HepG2 (cell line): ENCODE measurements around the gene ARHGAP26. TPM values are rescaled to one million over a fixed set of nuclear protein-coding genes. Genes with fewer than 3 reads are reported as not detected.
A peak's percentile ranks its signal among the peaks of the same experiment; 100 is the strongest.

Experiments
- ADNP ChIP-seq: sonication (generic); formaldehyde crosslinking; IDR thresholded peaks from 2 replicates; pipeline ENCODE4 v1.4.0; 2020; ENCODE audit warnings: missing genetic modification reagents
- FOSL2 ChIP-seq: sonication (generic); formaldehyde crosslinking; IDR thresholded peaks from 2 replicates; pipeline ENCODE4 v1.4.0; 2020; ENCODE audit warnings: missing genetic modification reagents
- HIVEP1 ChIP-seq: sonication (generic); formaldehyde crosslinking; IDR thresholded peaks from 2 replicates; pipeline ENCODE4 v1.4.0; 2020; ENCODE audit warnings: mild to moderate bottlenecking, missing genetic modification reagents
- HOXD1 ChIP-seq: sonication (generic); formaldehyde crosslinking; IDR thresholded peaks from 2 replicates; pipeline ENCODE4 v1.5.0; 2020; ENCODE audit warnings: missing genetic modification reagents
- IRF9 ChIP-seq: sonication (generic); formaldehyde crosslinking; IDR thresholded peaks from 2 replicates; pipeline ENCODE4 v1.8.0; 2022; ENCODE audit warnings: missing genetic modification reagents, mild to moderate bottlenecking, borderline replicate concordance
- POLR2AphosphoS2 ChIP-seq: IDR thresholded peaks from 2 replicates; pipeline ENCODE4 v1.6.1; 2011; ENCODE audit warnings: low read depth, low read length, improper control_type of control experiment
- RBM22 ChIP-seq: fragments of 200-400 bp; formaldehyde crosslinking; optimal IDR thresholded peaks from 2 replicates; pipeline ENCODE3; 2017; ENCODE audit warnings: mild to moderate bottlenecking, low read length, moderate library complexity
- RCOR2 ChIP-seq: IDR thresholded peaks from 2 replicates; pipeline ENCODE4 v1.6.1; 2016; ENCODE audit warnings: missing biosample characterization, missing genetic modification reagents
- SOX6 ChIP-seq, 2 experiments: fragments of 450-650 bp in 1 of 2; sonication (generic) in 1 of 2; formaldehyde crosslinking in 1 of 2; IDR thresholded peaks; 2 replicates each; pipeline versions ENCODE4 v1.4.0 to v1.6.1; 2017 to 2020; ENCODE audit warnings: antibody characterized with exemption in 1 of 2, mild to moderate bottlenecking in 1 of 2, missing genetic modification reagents in 1 of 2
- TARDBP ChIP-seq: sonication (generic); formaldehyde crosslinking; IDR thresholded peaks from 2 replicates; pipeline ENCODE4 v1.8.0; 2022; ENCODE audit warnings: mild to moderate bottlenecking, missing genetic modification reagents
- ZFP36L1 ChIP-seq: sonication (generic); formaldehyde crosslinking; IDR thresholded peaks from 2 replicates; pipeline ENCODE4 v1.8.0; 2022; ENCODE audit warnings: mild to moderate bottlenecking, missing genetic modification reagents, moderate library complexity
- ZNF607 ChIP-seq: sonication (generic); formaldehyde crosslinking; IDR thresholded peaks from 2 replicates; pipeline ENCODE4 v1.5.1; 2020; ENCODE audit warnings: missing genetic modification reagents, mild to moderate bottlenecking, borderline replicate concordance
- ZNF703 ChIP-seq: sonication (generic); formaldehyde crosslinking; IDR thresholded peaks from 2 replicates; pipeline ENCODE4 v1.5.1; 2020; ENCODE audit warnings: missing genetic modification reagents, mild to moderate bottlenecking, moderate library complexity, borderline replicate concordance
- polyA plus RNA-seq, 8 experiments: library from polyadenylated mRNA; depleted of rRNA in 3 of 8; stranded (reverse) in 7 of 8; unstranded in 1 of 8; fragments of >200 nt; fragmentation: Illumina TruSeq in 4 of 8; extraction: Trizol in 4 of 8; gene quantifications; 2 replicates each; pipeline versions ENCODE4 v1.2.1 to v1.2.3, GENCODE V29; 2011 to 2016; ENCODE audit warnings: low read depth in 4 of 8, missing spikeins in 1 of 8, mixed read lengths in 1 of 8; ENCODE audit not compliant: insufficient read depth in 1 of 8
- total RNA-seq, 5 experiments: library from RNA; depleted of rRNA; stranded (reverse); fragments of >200 nt; fragmentation: Illumina TruSeq; extraction: Trizol; gene quantifications; 2 replicates each; pipeline ENCODE4 v1.2.3, GENCODE V29; 2016; ENCODE audit warnings: low read depth in 1 of 5
- TF ChIP-seq, protein P1 (sequence below): sonication (generic); formaldehyde crosslinking; IDR thresholded peaks from 2 replicates; pipeline ENCODE4 v1.4.0; 2020; ENCODE audit warnings: mild to moderate bottlenecking, missing genetic modification reagents
- TF ChIP-seq, protein P2 (sequence below): sonication (generic); formaldehyde crosslinking; IDR thresholded peaks from 2 replicates; pipeline ENCODE4 v1.8.1; 2023; ENCODE audit warnings: mild to moderate bottlenecking, inconsistent platforms, moderate library complexity, missing genetic modification reagents, borderline replicate concordance
- TF ChIP-seq, protein P3 (sequence below): sonication (generic); formaldehyde crosslinking; IDR thresholded peaks from 2 replicates; pipeline ENCODE4 v1.5.1; 2020; ENCODE audit warnings: mild to moderate bottlenecking, missing genetic modification reagents

Gene ARHGAP26
- total and polyA plus RNA-seq, 2 of the 13 experiments (the other 11 are each of a cell fraction or from before 2014, with no cell fraction given): 9.6 to 18.2 TPM

DNA sequence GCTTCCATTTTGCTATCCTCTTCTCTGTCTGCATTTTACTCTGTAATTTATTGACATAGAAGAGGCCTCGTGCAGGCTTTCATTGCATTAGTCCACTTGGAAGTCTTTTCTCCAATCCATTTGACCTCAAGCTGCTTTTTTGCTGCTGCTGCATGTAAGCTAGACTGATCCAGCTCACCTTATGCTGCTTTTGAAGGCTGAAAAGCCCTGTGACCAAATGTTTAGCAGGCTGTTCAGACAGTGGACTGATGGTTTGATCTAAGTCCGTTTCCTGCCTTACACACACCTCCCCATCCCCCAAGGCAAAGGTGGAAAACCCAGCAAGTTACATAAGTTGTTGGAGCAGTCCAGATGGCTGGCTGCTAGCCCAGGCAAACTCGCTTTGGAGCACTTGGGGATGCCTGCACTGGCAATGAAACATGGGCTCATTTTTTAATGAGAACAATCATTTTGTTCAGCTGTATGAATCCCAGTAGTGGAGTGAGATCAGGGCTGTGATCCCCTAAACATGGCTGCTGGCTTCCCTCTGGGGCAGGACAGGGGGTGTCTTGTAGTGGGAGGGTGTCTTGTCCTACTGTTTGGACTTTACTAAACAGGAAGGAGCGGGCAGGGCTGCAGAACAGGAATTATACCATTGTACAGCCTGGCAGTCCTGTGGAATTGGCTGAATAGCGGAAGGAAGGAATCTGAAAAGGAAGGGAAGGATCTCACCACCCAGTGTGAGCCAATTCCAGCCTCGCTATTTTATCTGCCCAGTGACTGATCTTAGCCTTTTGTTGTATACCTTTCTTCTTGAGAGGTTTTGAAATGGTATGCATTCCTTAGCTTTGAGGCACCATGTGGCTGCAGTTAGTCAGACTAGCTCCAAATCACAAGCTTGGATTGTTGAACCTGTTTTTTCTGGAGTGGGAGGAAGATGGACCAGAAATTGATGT, 212.0 kb downstream of the ARHGAP26 start (continued):
- TF ChIP-seq, protein P1, sequence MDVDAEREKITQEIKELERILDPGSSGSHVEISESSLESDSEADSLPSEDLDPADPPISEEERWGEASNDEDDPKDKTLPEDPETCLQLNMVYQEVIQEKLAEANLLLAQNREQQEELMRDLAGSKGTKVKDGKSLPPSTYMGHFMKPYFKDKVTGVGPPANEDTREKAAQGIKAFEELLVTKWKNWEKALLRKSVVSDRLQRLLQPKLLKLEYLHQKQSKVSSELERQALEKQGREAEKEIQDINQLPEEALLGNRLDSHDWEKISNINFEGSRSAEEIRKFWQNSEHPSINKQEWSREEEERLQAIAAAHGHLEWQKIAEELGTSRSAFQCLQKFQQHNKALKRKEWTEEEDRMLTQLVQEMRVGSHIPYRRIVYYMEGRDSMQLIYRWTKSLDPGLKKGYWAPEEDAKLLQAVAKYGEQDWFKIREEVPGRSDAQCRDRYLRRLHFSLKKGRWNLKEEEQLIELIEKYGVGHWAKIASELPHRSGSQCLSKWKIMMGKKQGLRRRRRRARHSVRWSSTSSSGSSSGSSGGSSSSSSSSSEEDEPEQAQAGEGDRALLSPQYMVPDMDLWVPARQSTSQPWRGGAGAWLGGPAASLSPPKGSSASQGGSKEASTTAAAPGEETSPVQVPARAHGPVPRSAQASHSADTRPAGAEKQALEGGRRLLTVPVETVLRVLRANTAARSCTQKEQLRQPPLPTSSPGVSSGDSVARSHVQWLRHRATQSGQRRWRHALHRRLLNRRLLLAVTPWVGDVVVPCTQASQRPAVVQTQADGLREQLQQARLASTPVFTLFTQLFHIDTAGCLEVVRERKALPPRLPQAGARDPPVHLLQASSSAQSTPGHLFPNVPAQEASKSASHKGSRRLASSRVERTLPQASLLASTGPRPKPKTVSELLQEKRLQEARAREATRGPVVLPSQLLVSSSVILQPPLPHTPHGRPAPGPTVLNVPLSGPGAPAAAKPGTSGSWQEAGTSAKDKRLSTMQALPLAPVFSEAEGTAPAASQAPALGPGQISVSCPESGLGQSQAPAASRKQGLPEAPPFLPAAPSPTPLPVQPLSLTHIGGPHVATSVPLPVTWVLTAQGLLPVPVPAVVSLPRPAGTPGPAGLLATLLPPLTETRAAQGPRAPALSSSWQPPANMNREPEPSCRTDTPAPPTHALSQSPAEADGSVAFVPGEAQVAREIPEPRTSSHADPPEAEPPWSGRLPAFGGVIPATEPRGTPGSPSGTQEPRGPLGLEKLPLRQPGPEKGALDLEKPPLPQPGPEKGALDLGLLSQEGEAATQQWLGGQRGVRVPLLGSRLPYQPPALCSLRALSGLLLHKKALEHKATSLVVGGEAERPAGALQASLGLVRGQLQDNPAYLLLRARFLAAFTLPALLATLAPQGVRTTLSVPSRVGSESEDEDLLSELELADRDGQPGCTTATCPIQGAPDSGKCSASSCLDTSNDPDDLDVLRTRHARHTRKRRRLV (CRISPR knock-in tag): no peak
- TF ChIP-seq, protein P2, sequence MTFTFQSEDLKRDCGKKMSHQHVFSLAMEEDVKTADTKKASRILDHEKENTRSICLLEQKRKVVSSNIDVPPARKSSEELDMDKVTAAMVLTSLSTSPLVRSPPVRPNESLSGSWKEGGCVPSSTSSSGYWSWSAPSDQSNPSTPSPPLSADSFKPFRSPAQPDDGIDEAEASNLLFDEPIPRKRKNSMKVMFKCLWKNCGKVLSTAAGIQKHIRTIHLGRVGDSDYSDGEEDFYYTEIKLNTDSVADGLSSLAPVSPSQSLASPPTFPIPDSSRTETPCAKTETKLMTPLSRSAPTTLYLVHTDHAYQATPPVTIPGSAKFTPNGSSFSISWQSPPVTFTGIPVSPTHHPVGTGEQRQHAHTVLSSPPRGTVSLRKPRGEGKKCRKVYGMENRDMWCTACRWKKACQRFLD (CRISPR knock-in tag): no peak
- TF ChIP-seq SOX6 (IDR thresholded peaks at IDR 0.05) (no peak), SOX6 (CRISPR knock-in tag; IDR thresholded peaks at IDR 0.05) (peak; percentile 79), TARDBP (CRISPR knock-in tag) (peak; percentile 90), RCOR2 (CRISPR knock-in tag) (peak; percentile 80), POLR2AphosphoS2 (no peak), ZNF703 (0 out of 2 replicates have a peak, but pooled peaks have one; percentile 15), ZFP36L1 (CRISPR knock-in tag) (no peak), IRF9 (CRISPR knock-in tag) (no peak), HIVEP1 (CRISPR knock-in tag) (no peak; the same call in 1 of the 2 replicates), ADNP (CRISPR knock-in tag) (no peak), RBM22 (peak; percentile 67), FOSL2 (CRISPR knock-in tag) (peak; percentile 69), ZNF607 (CRISPR knock-in tag) (no peak), HOXD1 (CRISPR knock-in tag) (no peak)
- TF ChIP-seq, protein P3, sequence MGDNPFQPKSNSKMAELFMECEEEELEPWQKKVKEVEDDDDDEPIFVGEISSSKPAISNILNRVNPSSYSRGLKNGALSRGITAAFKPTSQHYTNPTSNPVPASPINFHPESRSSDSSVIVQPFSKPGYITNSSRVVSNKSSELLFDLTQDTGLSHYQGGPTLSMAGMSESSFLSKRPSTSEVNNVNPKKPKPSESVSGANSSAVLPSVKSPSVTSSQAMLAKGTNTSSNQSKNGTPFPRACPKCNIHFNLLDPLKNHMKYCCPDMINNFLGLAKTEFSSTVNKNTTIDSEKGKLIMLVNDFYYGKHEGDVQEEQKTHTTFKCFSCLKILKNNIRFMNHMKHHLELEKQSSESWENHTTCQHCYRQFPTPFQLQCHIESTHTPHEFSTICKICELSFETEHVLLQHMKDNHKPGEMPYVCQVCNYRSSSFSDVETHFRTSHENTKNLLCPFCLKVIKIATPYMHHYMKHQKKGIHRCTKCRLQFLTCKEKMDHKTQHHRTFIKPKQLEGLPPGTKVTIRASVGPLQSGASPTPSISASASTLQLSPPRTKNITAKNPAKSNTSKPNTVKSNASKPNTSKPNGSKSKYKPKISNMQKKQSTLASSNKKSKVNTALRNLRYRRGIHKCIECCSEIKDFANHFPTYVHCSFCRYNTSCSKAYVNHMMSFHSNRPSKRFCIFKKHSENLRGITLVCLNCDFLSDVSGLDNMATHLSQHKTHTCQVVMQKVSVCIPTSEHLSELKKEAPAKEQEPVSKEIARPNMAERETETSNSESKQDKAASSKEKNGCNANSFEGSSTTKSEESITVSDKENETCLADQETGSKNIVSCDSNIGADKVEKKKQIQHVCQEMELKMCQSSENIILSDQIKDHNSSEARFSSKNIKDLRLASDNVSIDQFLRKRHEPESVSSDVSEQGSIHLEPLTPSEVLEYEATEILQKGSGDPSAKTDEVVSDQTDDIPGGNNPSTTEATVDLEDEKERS: no peak
